Kidney capillary endothelial cell (primary cell): Measurements from ENCODE around the gene YPEL2.

ENCODE experiments used
- DNase-seq: peaks from one replicate; pipeline ENCODE4 v3.0.0-alpha.2; 2018; ENCODE audit warnings: low spot score

YPEL2 gene

GRCh38 chr17:59433586-59433985 lies 102.1 kb downstream of the YPEL2 start:
- DNase-seq, result no peak

- no peak for DNase-seq
Measured at GRCh38 chr17:59434429-59434828, 103.0 kb downstream of the YPEL2 start.

- peak; percentile 66 for DNase-seq
Measured at GRCh38 chr17:59435238-59435637, 103.8 kb downstream of the YPEL2 start.

GRCh38 chr17:59436900-59437299 lies 105.4 kb downstream of the YPEL2 start:
- no peak for DNase-seq

GRCh38 chr17:59437791-59438281 lies 106.4 kb downstream of the YPEL2 start:
- no peak for DNase-seq

- DNase-seq, result no peak
Measured at GRCh38 chr17:59439262-59439661, 107.8 kb downstream of the YPEL2 start.

GRCh38 chr17:59439741-59440211 lies 108.3 kb downstream of the YPEL2 start:
- no peak for DNase-seq

- peak; percentile 98 for DNase-seq
Measured at GRCh38 chr17:59440757-59441463, 109.5 kb downstream of the YPEL2 start.

- DNase-seq, result no peak
Measured at GRCh38 chr17:59441464-59442096, 110.1 kb downstream of the YPEL2 start.

GRCh38 chr17:59443106-59443505 lies 111.7 kb downstream of the YPEL2 start:
- DNase-seq, result no peak
